ENCODE results near the gene RAB31.

DNA sequence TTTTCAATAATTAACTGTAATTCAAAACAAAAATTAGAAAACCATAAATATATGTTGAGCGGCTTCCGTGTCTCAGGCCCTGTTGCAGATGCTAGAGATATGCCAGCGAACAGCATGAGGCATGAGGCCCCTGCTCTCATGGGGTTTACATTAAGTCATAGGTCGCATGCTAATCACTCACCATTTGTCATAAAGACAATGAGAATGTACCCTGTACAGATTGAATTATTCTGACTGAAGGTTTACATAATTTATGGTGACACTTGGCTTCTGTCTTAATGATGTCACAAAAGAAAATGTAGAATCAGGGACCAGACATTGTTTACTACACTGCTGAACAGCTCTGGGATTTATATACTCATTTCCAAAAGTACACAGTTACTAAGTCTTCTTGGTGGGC, 199.8 kb downstream of the RAB31 start:
- TF ChIP-seq, protein P1, sequence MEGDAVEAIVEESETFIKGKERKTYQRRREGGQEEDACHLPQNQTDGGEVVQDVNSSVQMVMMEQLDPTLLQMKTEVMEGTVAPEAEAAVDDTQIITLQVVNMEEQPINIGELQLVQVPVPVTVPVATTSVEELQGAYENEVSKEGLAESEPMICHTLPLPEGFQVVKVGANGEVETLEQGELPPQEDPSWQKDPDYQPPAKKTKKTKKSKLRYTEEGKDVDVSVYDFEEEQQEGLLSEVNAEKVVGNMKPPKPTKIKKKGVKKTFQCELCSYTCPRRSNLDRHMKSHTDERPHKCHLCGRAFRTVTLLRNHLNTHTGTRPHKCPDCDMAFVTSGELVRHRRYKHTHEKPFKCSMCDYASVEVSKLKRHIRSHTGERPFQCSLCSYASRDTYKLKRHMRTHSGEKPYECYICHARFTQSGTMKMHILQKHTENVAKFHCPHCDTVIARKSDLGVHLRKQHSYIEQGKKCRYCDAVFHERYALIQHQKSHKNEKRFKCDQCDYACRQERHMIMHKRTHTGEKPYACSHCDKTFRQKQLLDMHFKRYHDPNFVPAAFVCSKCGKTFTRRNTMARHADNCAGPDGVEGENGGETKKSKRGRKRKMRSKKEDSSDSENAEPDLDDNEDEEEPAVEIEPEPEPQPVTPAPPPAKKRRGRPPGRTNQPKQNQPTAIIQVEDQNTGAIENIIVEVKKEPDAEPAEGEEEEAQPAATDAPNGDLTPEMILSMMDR (IDR thresholded peaks at IDR 0.05): no peak
- TF ChIP-seq POLR2A (IDR thresholded peaks at IDR 0.05): no peak
